HCT116 (cell line): ENCODE data around the gene HAPLN2. TPM values are rescaled to one million over a fixed set of nuclear protein-coding genes. Genes with fewer than 3 reads are reported as not detected.
A peak's percentile ranks its signal among the peaks of the same experiment; 100 is the strongest.

Source experiments
- ATAC-seq: fragments of 200-7000 bp; cut with Tn5 transposase; 2 replicates; pipeline ENCODE4 v1.9.1; 2020; ENCODE audit warnings: mild to moderate bottlenecking, moderate library complexity
- BruUV-seq: library from RNA; stranded (reverse); fragments of 400-500 nt; replicated peaks from 2 replicates; lab custom pipeline; 2021; lab: Mats Ljungman, UMichigan
- CTCF ChIA-PET: fragments of 300-600 bp; sonication (Branson Sonifier 250); formaldehyde crosslinking; loops from one replicate; lab custom pipeline; 2021; ENCODE audit warnings: antibody characterized with exemption; lab: Charles Lee
- POLR2A ChIA-PET: fragments of 300-600, 350-600 bp; sonication (Branson Sonifier 250); formaldehyde crosslinking; loops from one replicate; lab custom pipeline; 2021; ENCODE audit warnings: antibody characterized with exemption; lab: Charles Lee
- RAD21 ChIA-PET, 2 experiments: fragments of 300-600 bp; sonication (Branson Sonifier 250); formaldehyde crosslinking; loops; one replicate each; lab custom pipeline; 2023; ENCODE audit warnings: low total read pairs in 2 of 2; ENCODE audit not compliant: uncharacterized antibody in 2 of 2, unreplicated experiment in 2 of 2, low non-redundant PET in 1 of 2; lab: Charles Lee
- DNase-seq: peaks from one replicate; pipeline ENCODE4 v3.0.0-alpha.2; 2010; ENCODE audit warnings: low read depth, low spot score
- H2AFZ ChIP-seq: fragments of 200-600 bp; shearing (Covaris generic), sonication (generic); 2 replicates; pipeline ENCODE4 v1.6.1; 2017; ENCODE audit warnings: low read depth, mixed run types, mixed read lengths, antibody characterized with exemption, low read length; ENCODE audit not compliant: poor library complexity, severe bottlenecking
- H3K27ac ChIP-seq: 2 replicates; pipeline ENCODE4 v1.5.1; 2012; ENCODE audit warnings: low read depth, low read length
- H3K27me3 ChIP-seq: fragments of 200-600 bp; sonication (generic); 2 replicates; pipeline ENCODE4 v1.6.1; 2016; ENCODE audit warnings: mixed run types, low read length, mixed read lengths; ENCODE audit not compliant: insufficient read depth
- H3K36me3 ChIP-seq, 2 experiments: fragments of 200-500 bp in 1 of 2; fragments of 200-600 bp in 1 of 2; sonication (Bioruptor generic) in 1 of 2; sonication (generic) in 1 of 2; 2 replicates each; pipeline versions ENCODE4 v1.5.1 to v1.6.1; 2014 to 2016; ENCODE audit warnings: low read length in 2 of 2, inconsistent platforms in 1 of 2, mixed read lengths in 1 of 2, mixed run types in 1 of 2; ENCODE audit not compliant: insufficient read depth in 2 of 2, control insufficient read depth in 1 of 2
- H3K4me1 ChIP-seq, 2 experiments: fragments of 200-600 bp in 1 of 2; sonication (generic) in 1 of 2; 2 replicates each; pipeline versions ENCODE4 v1.5.1 to v1.6.1; 2012 to 2017; ENCODE audit warnings: low read length in 2 of 2, inconsistent platforms in 1 of 2, mild to moderate bottlenecking in 1 of 2, mixed read lengths in 1 of 2, mixed run types in 1 of 2, moderate library complexity in 1 of 2; ENCODE audit not compliant: insufficient read depth in 2 of 2, control insufficient read depth in 1 of 2
- H3K4me2 ChIP-seq: fragments of 200-600 bp; sonication (generic); 2 replicates; pipeline ENCODE4 v1.6.1; 2017; ENCODE audit warnings: mixed run types, low read length, mixed read lengths
- H3K4me3 ChIP-seq, 2 experiments: fragments of 200-600 bp in 1 of 2; sonication (generic) in 1 of 2; replicated peaks in 1 of 2; 2 replicates each; pipeline ENCODE4 v1.5.1; 2011 to 2016; ENCODE audit warnings: low read length in 2 of 2, control low read depth in 1 of 2, low read depth in 1 of 2, mild to moderate bottlenecking in 1 of 2, mixed read lengths in 1 of 2, mixed run types in 1 of 2
- H3K79me2 ChIP-seq: fragments of 200-600 bp; sonication (generic); 2 replicates; pipeline ENCODE4 v1.6.1; 2017; ENCODE audit warnings: mild to moderate bottlenecking, mixed run types, low read length, moderate library complexity, mixed read lengths; ENCODE audit not compliant: insufficient read depth
- H3K9ac ChIP-seq: fragments of 200-600 bp; sonication (generic); 2 replicates; pipeline ENCODE4 v1.6.1; 2016; ENCODE audit warnings: low read length, mixed read lengths
- H3K9me2 ChIP-seq: fragments of 200-600 bp; sonication (generic), shearing (Covaris generic); 2 replicates; pipeline ENCODE4 v1.6.1; 2017; ENCODE audit warnings: mixed run types, mild to moderate bottlenecking, moderate library complexity; ENCODE audit not compliant: insufficient read depth
- H3K9me3 ChIP-seq, 2 experiments: fragments of 200-500 bp in 1 of 2; fragments of 200-600 bp in 1 of 2; sonication (Bioruptor generic) in 1 of 2; sonication (generic) in 1 of 2; 2 replicates each; pipeline ENCODE4 v1.6.1; 2014 to 2017; ENCODE audit warnings: low read length in 2 of 2, mixed read lengths in 2 of 2, inconsistent platforms in 1 of 2, low read depth in 1 of 2, mild to moderate bottlenecking in 1 of 2, mixed run types in 1 of 2, moderate library complexity in 1 of 2; ENCODE audit not compliant: control insufficient read depth in 1 of 2, insufficient read depth in 1 of 2
- H4K20me1 ChIP-seq: fragments of 200-600 bp; sonication (generic), shearing (Covaris generic); 2 replicates; pipeline ENCODE4 v1.6.1; 2017; ENCODE audit warnings: mixed run types, mild to moderate bottlenecking, moderate library complexity; ENCODE audit not compliant: insufficient read depth
- ATF3 ChIP-seq: IDR thresholded peaks from 2 replicates; pipeline ENCODE4 v1.6.1; 2012
- CEBPB ChIP-seq: IDR thresholded peaks from 2 replicates; pipeline ENCODE4 v1.6.1; 2012; ENCODE audit warnings: low read depth
- ELF1 ChIP-seq: IDR thresholded peaks from 2 replicates; pipeline ENCODE4 v1.6.1; 2012; ENCODE audit warnings: low read depth, borderline replicate concordance
- EZH2 ChIP-seq: fragments of 200-600 bp; sonication (generic); IDR thresholded peaks from 2 replicates; pipeline ENCODE4 v1.6.1; 2017; ENCODE audit warnings: antibody characterized with exemption, mixed run types
- EZH2phosphoT487 ChIP-seq: fragments of 200-600 bp; IDR thresholded peaks from 2 replicates; pipeline ENCODE4 v1.6.1; 2018; ENCODE audit warnings: antibody characterized with exemption, borderline replicate concordance
- MAX ChIP-seq: IDR thresholded peaks from 2 replicates; pipeline ENCODE4 v1.6.1; 2012
- POLR2A ChIP-seq: IDR thresholded peaks from 2 replicates; pipeline ENCODE4 v1.7.0; 2011; ENCODE audit warnings: borderline replicate concordance; ENCODE audit not compliant: insufficient read depth, insufficient read length; ENCODE audit errors: extremely low read depth
- POLR2AphosphoS5 ChIP-seq: IDR thresholded peaks from 2 replicates; pipeline ENCODE4 v1.6.1; 2011; ENCODE audit warnings: mild to moderate bottlenecking, low read depth, low read length, moderate library complexity
- RAD21 ChIP-seq: IDR thresholded peaks from 2 replicates; pipeline ENCODE4 v1.6.1; 2012; ENCODE audit warnings: low read depth, mild to moderate bottlenecking
- SIN3A ChIP-seq: IDR thresholded peaks from 2 replicates; pipeline ENCODE4 v1.6.1; 2012; ENCODE audit warnings: low read depth
- SP1 ChIP-seq: IDR thresholded peaks from 2 replicates; pipeline ENCODE4 v1.6.1; 2012; ENCODE audit warnings: low read depth
- SRF ChIP-seq: IDR thresholded peaks from 2 replicates; pipeline ENCODE4 v1.6.1; 2012; ENCODE audit warnings: low read depth
- TCF7L2 ChIP-seq: IDR thresholded peaks from 2 replicates; pipeline ENCODE4 v1.7.0; 2011; ENCODE audit warnings: borderline replicate concordance, inconsistent platforms; ENCODE audit not compliant: insufficient read depth, insufficient read length; ENCODE audit errors: extremely low read depth
- ZBTB33 ChIP-seq: IDR thresholded peaks from 2 replicates; pipeline ENCODE4 v1.6.1; 2011; ENCODE audit warnings: mild to moderate bottlenecking, low read length, moderate library complexity; ENCODE audit not compliant: insufficient replicate concordance; ENCODE audit errors: extremely low read depth
- ZNF274 ChIP-seq: fragments of 200-500 bp; sonication (Bioruptor generic); IDR thresholded peaks from 2 replicates; pipeline ENCODE4 v1.6.1; 2014; ENCODE audit warnings: mild to moderate bottlenecking, low read depth, low read length, inconsistent platforms
- intact Hi-C: fragments of 100-400 bp; cut with micrococcal nuclease; formaldehyde crosslinking; loops from 2 replicates; pipeline ENCODE4 v1.10.0; 2022
- total RNA-seq: library from RNA; stranded (reverse); gene quantifications from one replicate; pipeline ENCODE4 v1.2.1, GENCODE V29; 2021; ENCODE audit not compliant: unreplicated experiment

The HAPLN2 gene
- total RNA-seq, 1 experiment from 2014 or later: 0.54 TPM

GRCh38 chr1:156657741-156658319, 38.6 kb downstream of the HAPLN2 start:
- Histone ChIP-seq H3K27me3 (no peaks in the 10 kb centered on the region), H3K9ac (no peak overlapping the region), H3K4me2 (peak overlapping the region; percentile 94), H4K20me1 (peaks cover 10% of the 10 kb centered on the region; the same call in 1 of the 2 replicates), H3K9me3 (no peaks in the 10 kb centered on the region), H3K4me3 (0 out of 4 replicates have a peak overlapping the region, but pooled peaks of 1 of the 2 experiments have one; percentile 19), H3K79me2 (peaks cover 84% of the 10 kb centered on the region), H3K4me1 (peaks cover 31 to 54% of the 10 kb centered on the region in 2 experiments), H2AFZ (no peak overlapping the region), H3K27ac (peak overlapping the region; percentile 99; the same call in 1 of the 2 replicates), H3K9me2 (no peaks in the 10 kb centered on the region), H3K36me3 (peaks cover 20 to 39% of the 10 kb centered on the region in 2 experiments)
- ATAC-seq (no peak), DNase-seq (no peak)
- TF ChIP-seq EZH2 (no peak), EZH2phosphoT487 (no peak), ELF1 (no peak), POLR2AphosphoS5 (no peak; the same call in 1 of the 2 replicates), POLR2A (no peak), CEBPB (no peak), SIN3A (no peak), SRF (no peak)
- ChIA-PET POLR2A (interaction anchor here (0.7 kb wide), 1 partner anchor 13 kb away, joined by 3 read pairs; no protein-coding TSS in a partner anchor), RAD21 (no interaction called here), CTCF (interaction anchor here (0.9 to 1.2 kb wide), 5 partner anchors 19 to 68 kb away, joined by 3 to 10 read pairs (median 4); partner anchors contain the start of genes CRABP2 and NES)
- intact Hi-C loops: loop anchor here (1.0 kb wide), 1 partner anchor 31 kb away; no protein-coding TSS in a partner anchor
- BruUV-seq: no TSS peak

- no peak for DNase-seq
- H3K36me3 ChIP-seq: peaks cover 20 to 33% of the 10 kb centered on the region in 2 experiments
- RAD21 ChIA-PET: no interaction called here
- no peak overlapping the region for H2AFZ ChIP-seq
- TF ChIP-seq MAX (no peak), TCF7L2 (no peak), ATF3 (no peak), ZNF274 (no peak), EZH2phosphoT487 (no peak), ZBTB33 (no peak), EZH2 (no peak), RAD21 (no peak), SP1 (no peak)
- TF ChIP-seq, all 23 proteins: peak for 0
- peak overlapping the region; percentile 94 for H3K4me2 ChIP-seq
- H3K9me2 ChIP-seq: no peaks in the 10 kb centered on the region
- H3K27ac ChIP-seq: peak overlapping the region; percentile 99; the same call in 1 of the 2 replicates
- H3K27me3 ChIP-seq: no peaks in the 10 kb centered on the region
- no peak overlapping the region for H3K4me3 ChIP-seq
- H3K4me1 ChIP-seq: peaks cover 38 to 61% of the 10 kb centered on the region in 2 experiments
- no peak for ATAC-seq
- H3K9me3 ChIP-seq: no peaks in the 10 kb centered on the region
- no TSS peak for BruUV-seq
- peaks cover 77% of the 10 kb centered on the region for H3K79me2 ChIP-seq
- POLR2A ChIA-PET: interaction anchor here (0.7 kb wide), 1 partner anchor 14 kb away, joined by 3 read pairs; no protein-coding TSS in a partner anchor
- intact Hi-C loops: no loop called here
- CTCF ChIA-PET: interaction anchor here (0.9 to 1.2 kb wide), 5 partner anchors 19 to 68 kb away, joined by 3 to 10 read pairs (median 4); partner anchors contain the start of genes CRABP2 and NES
- peak overlapping the region; percentile 68; the same call in 1 of the 2 replicates for H3K9ac ChIP-seq
- peaks cover 10% of the 10 kb centered on the region; the same call in 1 of the 2 replicates for H4K20me1 ChIP-seq
Measured at GRCh38 chr1:156658496-156658895, 39.3 kb downstream of the HAPLN2 start.
